SH-SY5Y (cell line): ENCODE measurements around the gene ZDHHC7.

Experiments used
- GATA2 ChIP-seq: IDR thresholded peaks from 2 replicates; pipeline ENCODE4 v1.6.1; 2011; ENCODE audit warnings: mild to moderate bottlenecking, low read depth, low read length
- GATA3 ChIP-seq: IDR thresholded peaks from 2 replicates; pipeline ENCODE4 v1.6.1; 2011; ENCODE audit warnings: low read depth, mild to moderate bottlenecking, low read length, moderate library complexity

The ZDHHC7 gene

DNA sequence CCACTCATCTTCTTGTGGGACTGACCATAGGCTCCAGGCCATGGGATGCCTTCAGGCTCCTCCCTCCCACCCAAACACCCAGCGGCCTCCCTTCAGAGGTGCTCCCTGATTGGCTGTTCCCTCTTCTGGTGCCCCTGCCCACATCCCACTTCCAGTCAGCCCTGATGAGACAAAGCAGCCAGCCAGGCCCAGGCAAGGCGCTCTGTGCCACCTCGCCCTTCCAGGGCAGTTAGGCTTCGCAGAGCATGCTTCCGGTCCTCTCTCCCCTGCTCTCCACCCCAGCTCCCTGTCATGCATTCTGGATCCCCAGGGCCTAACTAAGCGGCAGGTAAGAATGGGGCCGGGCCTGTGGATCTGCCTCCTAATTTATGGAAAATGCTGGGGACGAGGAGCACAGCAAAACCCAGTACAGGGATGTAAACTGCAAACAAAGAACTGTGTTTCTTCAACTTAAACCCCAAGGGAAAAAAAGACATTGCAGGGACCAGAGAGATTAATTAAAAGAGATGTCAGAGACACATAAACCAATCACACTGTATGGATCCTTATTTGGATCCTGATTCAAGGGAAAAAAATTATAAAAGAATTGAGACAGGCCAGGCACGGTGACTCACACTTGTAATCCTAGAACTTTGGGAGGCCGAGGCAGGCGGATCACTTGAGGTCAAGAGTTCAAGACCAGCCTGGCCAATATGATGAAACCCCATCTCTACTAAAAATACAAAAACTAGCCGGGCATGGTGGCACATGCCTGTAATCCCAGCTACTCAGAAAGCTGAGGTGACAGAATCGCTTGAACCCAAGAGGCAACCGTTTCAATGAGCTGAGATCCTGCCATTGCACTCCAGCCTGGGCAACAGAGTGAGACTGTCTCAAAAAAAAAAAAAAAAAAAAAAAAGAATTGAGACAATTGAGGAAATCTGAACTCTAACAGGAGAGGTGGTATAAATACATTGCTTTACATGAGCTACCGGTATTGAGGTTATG lies 26.0 kb downstream of the ZDHHC7 start:
- no peak for TF ChIP-seq GATA2
- TF ChIP-seq GATA3 = no peak

DNA sequence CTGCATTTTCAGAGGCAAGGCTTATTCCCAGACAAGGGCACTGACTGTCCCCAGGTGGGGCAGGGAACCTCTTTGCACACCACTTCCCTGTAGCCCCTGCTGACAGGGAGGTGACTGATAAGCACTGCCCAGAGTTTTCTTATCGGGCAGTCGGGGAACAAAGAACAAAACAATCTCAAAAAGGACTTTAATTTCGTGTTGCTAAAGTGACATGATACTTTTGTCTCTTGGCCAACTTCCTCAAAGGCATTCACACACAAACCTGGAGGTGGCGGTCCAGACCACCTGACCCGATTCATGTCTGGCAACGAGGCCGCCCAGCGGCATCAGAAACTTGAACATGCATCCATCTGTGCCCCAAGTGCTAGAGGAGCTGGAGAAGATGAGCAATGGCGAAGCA lies 28.9 kb downstream of the ZDHHC7 start:
- TF ChIP-seq GATA2 = no peak
- no peak for TF ChIP-seq GATA3

DNA sequence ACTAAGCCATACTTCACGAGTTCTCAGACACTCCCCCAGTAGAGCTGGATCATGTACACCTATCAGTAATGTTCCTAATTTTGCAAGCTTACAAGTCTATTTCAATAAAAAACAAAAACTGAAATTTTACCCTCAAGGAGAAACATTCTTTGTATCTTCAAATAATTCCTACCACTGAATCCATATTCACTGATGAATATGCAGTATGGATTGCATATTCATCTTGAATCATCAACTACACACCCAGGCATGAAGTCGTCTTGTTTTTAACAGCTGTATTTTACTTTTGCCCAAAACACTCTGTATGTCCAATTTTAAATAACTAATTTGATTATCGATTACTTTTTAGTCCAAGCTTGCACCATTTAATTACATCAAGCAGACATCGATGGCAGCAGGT lies 31.8 kb downstream of the ZDHHC7 start:
- TF ChIP-seq GATA3 = no peak

DNA sequence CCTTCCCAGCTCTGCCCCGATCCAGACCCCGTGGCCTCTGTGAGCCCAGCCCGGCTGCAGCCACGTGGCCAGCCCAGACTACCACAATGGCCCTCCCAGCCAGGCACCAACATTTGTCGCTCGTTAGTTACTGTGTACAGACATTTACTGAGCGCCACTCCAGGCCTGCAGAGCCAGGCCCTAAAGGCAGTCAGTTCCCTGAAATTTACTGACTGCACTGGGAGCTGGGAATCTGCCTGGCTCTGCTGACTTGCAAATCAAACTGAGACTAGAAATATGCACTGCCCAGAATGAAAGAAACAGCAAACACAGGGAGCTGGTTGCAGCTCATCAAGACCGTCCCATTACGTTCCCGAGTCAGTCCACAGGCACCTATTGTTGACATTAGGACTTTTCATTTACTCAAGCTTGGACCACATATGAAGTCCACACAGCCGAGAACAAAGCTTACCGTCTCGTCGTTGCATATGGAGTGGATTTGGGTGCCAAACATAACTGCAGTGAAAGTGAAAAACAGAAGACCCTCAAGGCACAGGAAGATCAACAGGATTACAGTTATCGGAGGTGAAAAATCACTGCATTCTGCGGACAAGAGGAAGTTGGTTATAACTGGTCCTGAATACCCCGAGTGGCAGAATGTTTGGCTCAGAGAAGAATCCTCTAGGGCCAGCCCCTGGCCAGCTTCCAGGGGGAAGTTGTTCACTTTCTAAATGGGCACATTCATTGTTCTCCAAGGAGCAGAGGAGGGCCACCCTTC lies 34.5 kb downstream of the ZDHHC7 start:
- TF ChIP-seq GATA2 = no peak
- TF ChIP-seq GATA3 = no peak

DNA sequence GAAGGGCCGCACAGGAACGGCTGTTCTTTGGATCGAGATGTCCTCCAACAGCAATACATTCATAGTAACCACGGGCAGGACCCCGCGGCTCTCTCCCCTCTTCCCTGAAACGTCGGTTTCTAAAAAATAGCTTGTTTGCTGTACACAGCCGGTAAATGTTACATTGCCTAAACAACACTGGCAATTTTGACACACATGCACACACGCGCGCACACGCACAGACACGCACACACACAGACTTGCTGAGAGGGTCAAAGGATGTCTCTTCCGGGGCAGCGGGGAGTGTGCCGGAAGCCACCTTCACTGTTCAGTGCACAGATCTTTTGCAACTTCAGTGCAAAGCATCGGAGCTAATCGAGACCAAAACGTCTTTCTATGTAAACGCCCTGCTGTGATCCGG lies 35.8 kb downstream of the ZDHHC7 start:
- TF ChIP-seq GATA3 = no peak

DNA sequence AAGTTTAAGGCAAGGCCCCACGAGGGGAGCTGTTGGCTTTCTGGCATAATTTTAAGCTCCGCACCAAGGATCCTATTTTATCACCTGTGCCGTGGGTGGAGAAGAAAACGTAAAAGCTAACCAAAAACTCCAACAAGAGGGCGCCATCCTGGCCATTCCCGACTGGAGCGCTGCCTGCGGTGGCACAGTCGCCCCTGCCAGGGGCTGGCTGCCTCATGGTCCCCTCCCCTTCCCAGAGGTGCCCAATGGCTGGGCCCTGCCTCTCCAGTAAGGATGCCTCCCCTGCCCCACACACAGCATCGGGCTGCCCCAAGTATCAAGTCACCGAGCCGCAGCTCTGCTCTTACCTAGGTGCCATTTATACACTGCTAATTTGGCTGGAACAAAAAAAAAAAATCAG lies 36.3 kb downstream of the ZDHHC7 start:
- TF ChIP-seq GATA3 (no peak), GATA2 (no peak)

DNA sequence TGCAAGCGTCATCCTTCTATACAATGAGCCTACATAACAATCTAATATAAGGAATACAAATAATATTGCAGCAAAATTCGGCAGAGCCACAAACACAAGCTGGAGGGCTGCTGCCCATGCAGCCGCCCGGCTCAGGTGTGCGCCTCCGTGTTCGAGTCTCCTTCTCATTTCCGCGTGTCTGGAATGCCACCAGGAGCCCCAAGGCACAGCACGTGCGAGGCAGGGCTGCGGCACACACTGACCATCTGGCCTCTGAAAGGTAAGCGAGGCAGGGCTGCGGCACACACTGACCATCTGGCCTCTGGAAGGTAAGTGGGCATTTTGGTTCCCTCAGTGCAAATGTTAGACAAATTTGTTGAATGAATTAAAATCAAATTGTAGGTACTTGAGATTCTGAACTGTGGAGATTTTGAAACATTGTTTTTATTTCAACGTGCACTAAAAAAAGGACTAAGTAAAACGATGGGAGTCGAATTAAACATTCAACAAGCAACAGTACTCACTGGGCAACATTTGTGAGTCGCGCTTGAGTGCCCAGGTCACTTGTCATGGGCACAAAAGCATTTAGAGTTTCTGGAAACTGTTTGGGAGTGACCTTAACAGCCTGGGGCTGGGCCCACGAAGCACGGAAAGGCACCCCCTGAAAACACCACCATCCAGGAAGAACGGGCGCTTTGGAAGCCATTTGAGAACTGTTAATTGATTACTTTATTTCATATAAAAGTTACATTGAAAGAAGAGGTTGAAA lies 37.4 kb downstream of the ZDHHC7 start:
- TF ChIP-seq GATA2 (no peak), GATA3 (no peak)

DNA sequence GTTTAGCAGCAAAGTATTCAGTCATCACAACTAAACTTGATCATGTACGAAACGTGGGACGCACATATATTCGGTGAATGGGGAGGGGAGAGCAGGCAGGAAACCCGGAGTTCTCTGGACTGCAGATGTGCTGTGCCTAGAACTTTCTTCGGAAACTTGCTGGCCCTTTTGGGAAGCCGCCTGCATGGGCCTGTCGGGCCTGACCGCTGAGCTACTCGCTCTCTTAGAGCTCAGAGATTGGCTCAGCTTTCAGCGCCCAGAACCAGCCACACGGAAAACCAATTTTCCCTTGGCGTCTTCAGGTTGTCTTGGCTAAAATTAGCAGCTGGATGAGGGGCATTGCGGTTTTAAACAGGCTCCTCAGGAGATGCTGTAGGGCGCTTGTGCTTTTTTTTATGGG lies 38.1 kb downstream of the ZDHHC7 start:
- TF ChIP-seq GATA3 = no peak

DNA sequence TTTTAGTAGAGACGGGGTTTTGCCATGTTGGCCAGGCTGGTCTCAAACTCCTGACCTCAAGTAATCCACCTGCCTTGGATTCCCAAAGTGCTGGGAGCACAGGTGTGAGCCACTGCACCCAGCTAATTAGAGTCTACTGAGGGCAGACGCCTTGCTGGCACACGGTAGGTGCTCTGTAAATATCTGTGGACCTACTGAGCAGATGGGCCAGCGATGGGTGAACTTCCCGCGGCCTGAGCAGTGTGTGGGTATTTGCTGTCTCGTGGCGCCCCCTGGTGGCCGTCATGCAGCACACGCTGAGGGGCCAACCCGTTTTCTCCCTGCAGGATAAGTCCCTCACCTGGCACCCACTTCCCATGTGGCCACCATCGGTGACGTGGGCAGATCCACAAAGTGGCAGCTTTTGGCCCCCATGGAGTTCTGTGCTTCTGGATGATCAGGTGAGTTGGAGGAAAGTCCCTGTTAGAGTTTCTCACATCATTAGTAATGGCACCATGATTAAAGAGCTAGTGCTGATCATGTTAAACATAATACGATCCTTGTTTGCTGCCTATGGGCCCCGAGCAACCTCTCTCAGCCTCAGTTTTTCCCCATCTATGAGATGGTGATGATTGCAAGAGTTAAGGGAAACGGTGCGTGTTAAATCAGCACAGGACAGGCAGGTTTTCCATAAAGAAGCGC lies 40.7 kb downstream of the ZDHHC7 start:
- TF ChIP-seq GATA2 = no peak
- TF ChIP-seq GATA3 = no peak

DNA sequence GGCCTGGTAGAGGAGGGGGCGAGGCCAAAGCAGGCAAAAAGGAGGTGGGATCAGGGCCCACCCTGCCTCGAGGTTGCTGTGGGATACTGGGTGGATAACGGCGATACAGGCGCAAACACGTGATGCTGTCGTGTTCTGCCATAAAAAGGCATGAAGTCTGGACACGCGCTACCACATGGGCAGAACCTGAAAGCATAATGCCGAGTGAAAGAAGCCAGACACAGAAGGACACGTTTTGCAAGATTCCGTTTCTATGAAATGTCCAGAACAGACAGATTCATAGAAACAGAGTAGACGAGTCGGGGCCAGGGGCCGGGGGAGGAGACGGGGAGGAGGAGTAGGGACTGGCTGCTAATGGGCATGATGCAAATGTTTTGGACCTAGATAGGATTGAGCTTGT lies 43.5 kb downstream of the ZDHHC7 start:
- no peak for TF ChIP-seq GATA2
- TF ChIP-seq GATA3 = no peak

DNA sequence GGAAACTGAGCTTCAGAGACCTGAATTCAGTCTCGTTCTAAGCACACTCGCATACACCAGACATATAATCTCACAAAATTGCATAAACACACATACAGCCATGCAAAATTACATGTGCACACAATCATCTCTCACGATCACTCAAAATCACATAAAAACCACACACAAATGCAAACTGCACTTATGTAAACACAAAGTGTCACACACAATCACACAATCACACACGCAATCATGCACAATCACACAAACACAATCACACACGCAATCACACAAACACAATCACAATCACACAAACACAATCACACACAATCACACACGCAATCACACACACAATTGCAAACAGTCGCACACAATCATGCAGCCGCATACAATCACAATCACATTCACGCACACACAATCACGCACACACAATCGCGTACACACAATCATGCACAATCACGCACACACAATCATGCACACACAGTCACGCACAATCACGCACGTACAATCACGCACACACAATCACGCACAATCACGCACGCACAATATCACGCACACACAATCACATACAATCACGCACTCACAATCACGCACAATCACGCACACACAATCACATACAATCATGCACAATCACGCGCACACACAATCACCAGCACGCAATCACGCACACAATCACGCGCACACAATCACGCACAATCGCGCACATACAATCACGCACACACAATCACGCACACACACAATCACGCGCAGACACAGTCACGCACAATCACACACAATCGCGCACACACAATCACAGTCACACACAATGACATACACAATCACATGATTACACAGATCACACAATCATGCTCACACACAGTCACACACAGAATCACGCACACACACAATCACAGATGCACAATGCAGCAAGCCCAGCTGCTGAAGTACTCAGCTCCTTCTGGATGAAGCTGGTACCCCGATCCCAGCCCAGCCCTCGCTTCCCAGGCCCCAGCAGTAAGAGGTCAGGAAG lies 45.6 kb downstream of the ZDHHC7 start:
- no peak for TF ChIP-seq GATA2
- no peak for TF ChIP-seq GATA3

DNA sequence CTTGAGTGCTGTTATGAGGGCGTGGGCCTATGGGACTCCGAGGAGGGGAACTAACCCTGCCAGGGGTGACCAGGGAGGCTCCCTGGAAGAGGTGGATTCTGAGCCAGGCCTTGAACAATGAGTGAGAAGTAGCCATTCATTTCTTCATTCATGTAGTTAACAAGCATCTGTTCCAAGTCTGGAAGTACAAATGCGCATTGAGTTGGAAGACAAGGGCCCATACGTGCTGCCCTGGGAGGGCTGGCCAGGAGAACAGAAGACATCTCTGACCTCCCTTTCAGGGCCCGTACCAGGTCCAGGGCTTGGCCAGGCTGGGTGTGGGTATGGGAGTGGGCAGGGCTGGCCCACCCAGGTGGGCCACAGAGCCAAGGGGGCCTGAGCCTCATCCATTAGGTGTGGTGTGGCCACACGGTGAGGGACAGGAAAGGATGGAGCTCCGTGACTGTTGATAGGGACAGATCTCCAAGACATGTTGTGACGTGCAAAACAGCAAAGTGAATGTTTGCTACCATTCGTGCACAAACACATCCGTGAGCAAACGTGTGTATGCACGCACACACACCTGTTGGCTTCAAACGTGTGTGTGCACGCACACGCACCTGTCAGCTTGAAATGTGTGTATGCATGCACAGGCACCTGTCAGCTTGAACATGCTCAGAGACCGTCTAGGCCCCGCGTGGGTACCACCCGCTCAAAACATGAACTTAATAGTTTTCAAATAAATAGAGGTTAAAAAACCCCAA lies 46.8 kb downstream of the ZDHHC7 start:
- TF ChIP-seq GATA2 (no peak), GATA3 (no peak)
